ENCODE data around the gene DEF6. TPM values are rescaled to one million over a fixed set of nuclear protein-coding genes. Genes with fewer than 3 reads are reported as not detected.
A peak's percentile ranks its signal among the peaks of the same experiment; 100 is the strongest.

DEF6 gene
- total RNA-seq, 4 donors from 2014 or later, result 0.78 to 4.6 (median 4.3) TPM

DNA sequence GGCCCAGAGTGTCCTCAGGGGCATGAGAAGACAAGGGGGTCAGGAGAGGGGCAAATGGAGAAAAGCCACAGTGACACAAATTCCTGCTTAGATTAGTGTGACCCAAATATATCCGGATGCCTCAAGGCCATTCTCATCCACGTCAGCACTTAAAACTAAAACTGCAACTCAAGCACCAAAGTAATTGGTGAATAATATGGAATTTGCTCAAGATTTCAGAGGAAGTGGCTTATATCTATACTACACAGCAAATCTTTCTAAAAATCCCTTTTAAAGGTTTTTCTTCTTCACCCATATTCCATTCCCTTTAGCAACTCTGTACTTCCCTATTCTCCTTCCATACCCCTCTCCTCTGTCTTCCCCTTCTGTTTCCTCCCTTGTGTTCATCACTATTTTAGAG, 15.2 kb downstream of the DEF6 start:
- H3K27me3 ChIP-seq, result peaks cover 5% of the 10 kb centered on the region
- no peak overlapping the region for H3K27ac ChIP-seq
- no peaks in the 10 kb centered on the region for H3K9me3 ChIP-seq
- no peak overlapping the region for H3K4me3 ChIP-seq
- ATAC-seq, result no peak
- WGBS, 2 donors (ENCODE audit: low coverage in 1 of 2), result 59 to 84% methylated on average over 2 of the region's 2 CpGs
- H3K4me1 ChIP-seq, result peaks cover 0 to 4% (median 3%) of the 10 kb centered on the region in 3 donors
- H3K36me3 ChIP-seq, result no peaks in the 10 kb centered on the region
- TF ChIP-seq, protein P1, sequence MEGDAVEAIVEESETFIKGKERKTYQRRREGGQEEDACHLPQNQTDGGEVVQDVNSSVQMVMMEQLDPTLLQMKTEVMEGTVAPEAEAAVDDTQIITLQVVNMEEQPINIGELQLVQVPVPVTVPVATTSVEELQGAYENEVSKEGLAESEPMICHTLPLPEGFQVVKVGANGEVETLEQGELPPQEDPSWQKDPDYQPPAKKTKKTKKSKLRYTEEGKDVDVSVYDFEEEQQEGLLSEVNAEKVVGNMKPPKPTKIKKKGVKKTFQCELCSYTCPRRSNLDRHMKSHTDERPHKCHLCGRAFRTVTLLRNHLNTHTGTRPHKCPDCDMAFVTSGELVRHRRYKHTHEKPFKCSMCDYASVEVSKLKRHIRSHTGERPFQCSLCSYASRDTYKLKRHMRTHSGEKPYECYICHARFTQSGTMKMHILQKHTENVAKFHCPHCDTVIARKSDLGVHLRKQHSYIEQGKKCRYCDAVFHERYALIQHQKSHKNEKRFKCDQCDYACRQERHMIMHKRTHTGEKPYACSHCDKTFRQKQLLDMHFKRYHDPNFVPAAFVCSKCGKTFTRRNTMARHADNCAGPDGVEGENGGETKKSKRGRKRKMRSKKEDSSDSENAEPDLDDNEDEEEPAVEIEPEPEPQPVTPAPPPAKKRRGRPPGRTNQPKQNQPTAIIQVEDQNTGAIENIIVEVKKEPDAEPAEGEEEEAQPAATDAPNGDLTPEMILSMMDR (IDR thresholded peaks at IDR 0.05), result no peak
- TF ChIP-seq POLR2A (IDR thresholded peaks at IDR 0.05), result no peak
- no peak for TF ChIP-seq EP300 (IDR thresholded peaks at IDR 0.05)
- TF ChIP-seq POLR2AphosphoS5 (IDR thresholded peaks at IDR 0.05), result no peak

GRCh38 chr6:35317483-35318195, 20.0 kb downstream of the DEF6 start:
- Histone ChIP-seq H3K4me3 (peak overlapping the region; percentile 20 to 59), H3K4me1 (peaks cover 0 to 20% (median 9%) of the 10 kb centered on the region in 3 donors), H3K9me3 (no peaks in the 10 kb centered on the region), H3K27ac (peak overlapping the region in 3 of 4 donors; percentile 42 to 76 (median 65)), H3K36me3 (peaks cover 0 to 4% of the 10 kb centered on the region in 2 donors), H3K27me3 (no peaks in the 10 kb centered on the region)
- ATAC-seq, result peak; percentile 35
- TF ChIP-seq, protein P1 (IDR thresholded peaks at IDR 0.05), result no peak
- TF ChIP-seq POLR2AphosphoS5 (IDR thresholded peaks at IDR 0.05) (no peak), POLR2A (IDR thresholded peaks at IDR 0.05) (no peak), EP300 (IDR thresholded peaks at IDR 0.05) (no peak)
- 60 to 68% methylated on average over 3 to 5 of the region's 28 CpGs for WGBS, 2 donors (ENCODE audit: low coverage in 1 of 2)

GRCh38 chr6:35318196-35319171, 20.9 kb downstream of the DEF6 start:
- ATAC-seq, result peak; percentile 98
- H3K4me3 ChIP-seq, result peak overlapping the region; percentile 20 to 59
- H3K9me3 ChIP-seq, result no peaks in the 10 kb centered on the region
- peak overlapping the region in 3 of 4 donors; percentile 65 to 77 (median 76) for H3K27ac ChIP-seq
- H3K36me3 ChIP-seq, result peaks cover 0 to 4% of the 10 kb centered on the region in 2 donors
- 10 to 23% methylated on average over 14 to 24 of the region's 55 CpGs for WGBS, 2 donors (ENCODE audit: low coverage in 1 of 2)
- H3K4me1 ChIP-seq, result peaks cover 0 to 20% (median 9%) of the 10 kb centered on the region in 3 donors
- no peaks in the 10 kb centered on the region for H3K27me3 ChIP-seq
- no peak for TF ChIP-seq POLR2AphosphoS5 (IDR thresholded peaks at IDR 0.05)
- TF ChIP-seq, protein P1 (IDR thresholded peaks at IDR 0.05), result peak in 2 of 4 experiments; percentile 20 to 23

GRCh38 chr6:35319346-35320030, 21.9 kb downstream of the DEF6 start:
- TF ChIP-seq POLR2AphosphoS5 (IDR thresholded peaks at IDR 0.05) (no peak), POLR2A (IDR thresholded peaks at IDR 0.05) (no peak), EP300 (IDR thresholded peaks at IDR 0.05) (no peak)
- TF ChIP-seq, protein P1 (IDR thresholded peaks at IDR 0.05), result no peak
- WGBS, 2 donors (ENCODE audit: low coverage in 1 of 2), result 96% methylated on average over 8 of the region's 20 CpGs; no CpG with 5 or more reads in 1 of the 2 donors
- Histone ChIP-seq H3K36me3 (peaks cover 0 to 4% of the 10 kb centered on the region in 2 donors), H3K9me3 (no peaks in the 10 kb centered on the region), H3K27ac (no peak overlapping the region), H3K4me1 (peaks cover 0 to 20% (median 9%) of the 10 kb centered on the region in 3 donors), H3K27me3 (no peaks in the 10 kb centered on the region), H3K4me3 (no peak overlapping the region)
- no peak for ATAC-seq
